HG02973 (cell line): Measurements from ENCODE around the gene KLHL1.

Experiments used
- ATAC-seq: cut with Tn5 transposase; IDR thresholded peaks from one replicate; pipeline ENCODE4 v1.9.1; 2021; ENCODE audit warnings: moderate library complexity; ENCODE audit not compliant: unreplicated experiment

Gene KLHL1

DNA sequence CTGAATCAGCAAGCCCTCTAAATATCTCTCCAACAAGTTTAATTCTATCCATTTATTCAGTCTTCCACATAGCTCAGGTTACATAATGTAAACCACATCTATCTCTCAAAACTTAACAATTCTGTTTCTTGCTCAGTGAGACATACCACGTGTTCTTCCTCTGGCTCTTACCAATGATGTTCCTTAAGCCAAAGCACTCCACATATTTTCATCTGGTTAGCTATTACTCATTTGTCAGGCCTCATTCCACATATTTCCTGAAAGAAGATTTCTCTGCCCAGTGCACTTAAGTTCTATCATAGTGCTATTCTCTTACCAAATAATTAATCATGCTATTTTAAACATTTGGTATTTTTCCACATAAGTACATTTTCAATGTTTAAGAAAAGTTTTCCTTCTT is 403.9 kb downstream of the KLHL1 start:
- no peak for ATAC-seq

DNA sequence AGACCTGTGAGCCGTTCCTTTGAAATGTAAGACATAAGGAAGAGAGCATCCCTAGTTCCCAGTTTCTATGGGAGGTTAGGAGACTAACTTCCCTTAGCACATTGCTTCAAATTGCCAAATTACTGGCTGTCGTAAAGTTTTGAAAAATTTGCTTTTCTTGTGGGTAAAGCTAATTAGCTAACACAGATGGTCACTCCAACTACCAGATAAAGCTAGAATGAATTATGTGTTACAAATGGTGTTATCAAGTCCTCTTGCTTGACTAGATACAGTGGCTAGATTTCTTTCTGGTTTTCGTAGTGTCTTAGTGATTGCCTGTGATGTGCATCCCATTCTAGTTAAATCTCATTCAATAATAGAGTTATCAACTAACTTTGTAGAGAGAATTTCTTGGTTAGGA is 417.3 kb downstream of the KLHL1 start:
- no peak for ATAC-seq

DNA sequence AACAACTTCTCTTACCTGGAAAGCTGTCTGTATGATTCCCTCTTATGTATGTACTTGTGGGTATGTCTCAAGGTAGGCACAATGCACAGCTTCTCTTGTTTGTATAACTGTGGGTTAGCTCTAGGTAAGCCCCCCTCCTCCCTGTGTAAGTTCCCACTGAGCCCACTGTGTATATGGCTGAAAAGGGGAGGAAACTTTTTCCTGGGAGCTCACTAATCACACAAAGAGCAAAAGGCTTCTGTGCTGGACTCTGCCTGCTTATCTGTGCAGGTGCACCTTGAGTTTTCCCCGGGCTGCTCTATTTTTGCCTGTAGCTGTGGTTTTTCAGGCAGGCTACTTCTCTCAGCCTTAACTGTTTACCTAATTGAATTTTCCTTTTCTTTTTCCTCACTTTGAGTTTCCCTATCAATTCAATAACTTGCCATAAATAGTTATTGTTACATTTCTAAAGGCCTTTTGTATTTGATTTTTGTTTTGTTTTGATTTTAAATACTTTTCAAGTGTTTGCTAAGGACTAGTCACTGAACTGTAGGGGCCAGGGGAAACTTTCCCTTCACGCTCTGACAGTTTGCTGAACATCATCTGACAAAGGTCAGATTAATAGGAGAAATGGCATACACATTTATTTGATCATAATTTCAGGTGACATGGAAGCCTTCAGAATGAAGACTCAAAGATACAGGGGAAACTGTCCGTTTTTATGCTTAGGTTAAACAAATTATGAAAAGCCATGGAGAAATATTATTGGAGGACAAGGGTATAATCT is 424.1 kb downstream of the KLHL1 start:
- ATAC-seq = no peak

DNA sequence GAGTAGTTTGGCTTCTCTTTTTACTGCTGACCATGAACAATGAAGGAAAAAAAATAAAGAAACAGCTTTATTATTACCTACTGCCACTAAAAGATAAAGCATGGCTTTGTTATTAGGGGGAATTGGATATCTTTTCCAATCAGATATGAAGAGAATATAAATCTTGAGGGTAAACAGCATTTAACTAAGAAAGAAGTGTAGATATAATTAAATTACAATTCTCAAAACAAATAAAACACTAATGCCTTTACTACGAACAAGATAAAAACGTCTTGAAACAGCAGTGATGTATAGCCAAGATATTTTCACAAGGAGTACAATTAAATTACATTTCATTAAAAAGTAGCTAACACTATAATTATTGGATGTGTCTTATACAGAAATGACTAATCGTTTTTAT is 426.5 kb downstream of the KLHL1 start:
- no peak for ATAC-seq

DNA sequence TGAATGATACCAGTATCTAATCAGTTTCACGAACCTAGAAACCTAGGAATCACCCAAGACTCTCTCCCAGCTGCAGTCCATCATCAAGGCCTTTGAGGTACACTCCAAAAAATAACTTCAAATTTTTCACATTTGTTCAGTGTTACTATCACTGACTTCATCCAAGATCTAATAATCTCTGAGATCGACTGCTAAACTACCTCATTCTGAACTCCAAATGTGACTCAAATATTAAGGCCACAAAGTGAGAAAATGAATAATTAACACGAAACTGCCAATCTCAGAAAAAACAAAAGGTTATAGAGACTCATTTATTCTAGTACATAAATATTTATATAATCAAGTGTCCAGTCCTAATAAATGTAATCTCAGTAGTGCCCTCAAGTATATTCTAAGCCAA is 430.9 kb downstream of the KLHL1 start:
- ATAC-seq = no peak

DNA sequence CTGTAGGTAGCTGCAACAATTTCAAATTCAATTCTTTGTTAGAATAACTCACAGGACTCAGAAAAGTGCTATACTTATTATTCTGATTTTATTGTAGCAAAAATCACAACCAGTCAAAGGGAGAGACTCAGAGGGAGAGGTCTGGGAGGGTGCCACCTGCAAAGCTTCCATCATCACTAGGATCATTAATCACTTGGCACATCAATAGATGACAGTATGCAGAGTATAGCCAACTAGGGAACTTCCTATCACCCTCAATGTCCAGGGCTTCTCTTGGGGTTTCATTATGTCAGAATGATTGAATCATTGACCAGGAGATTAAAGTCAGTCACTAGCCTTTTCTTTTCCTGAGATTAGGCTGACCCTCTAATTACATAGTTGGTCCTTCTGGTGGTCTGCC is 432.0 kb downstream of the KLHL1 start:
- ATAC-seq = no peak

DNA sequence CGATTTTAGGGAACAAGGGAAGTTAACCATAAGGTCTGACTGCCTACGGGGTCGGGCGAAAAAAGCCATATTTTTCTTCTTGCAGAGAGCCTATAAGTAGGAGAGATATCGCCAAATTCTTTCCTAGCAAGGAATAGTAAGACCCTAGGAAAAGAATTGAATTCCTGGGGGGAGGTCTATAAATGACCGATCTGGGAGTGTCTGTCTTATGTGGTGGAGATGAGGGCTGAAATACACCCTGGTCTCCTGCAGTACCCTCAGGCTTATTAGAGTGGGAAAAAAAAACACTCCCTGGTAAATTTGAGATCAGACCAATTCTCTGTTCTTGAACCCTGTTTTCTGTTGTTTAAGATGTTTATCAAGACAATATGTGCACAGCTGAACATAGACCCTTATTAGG is 448.1 kb downstream of the KLHL1 start:
- no peak for ATAC-seq

DNA sequence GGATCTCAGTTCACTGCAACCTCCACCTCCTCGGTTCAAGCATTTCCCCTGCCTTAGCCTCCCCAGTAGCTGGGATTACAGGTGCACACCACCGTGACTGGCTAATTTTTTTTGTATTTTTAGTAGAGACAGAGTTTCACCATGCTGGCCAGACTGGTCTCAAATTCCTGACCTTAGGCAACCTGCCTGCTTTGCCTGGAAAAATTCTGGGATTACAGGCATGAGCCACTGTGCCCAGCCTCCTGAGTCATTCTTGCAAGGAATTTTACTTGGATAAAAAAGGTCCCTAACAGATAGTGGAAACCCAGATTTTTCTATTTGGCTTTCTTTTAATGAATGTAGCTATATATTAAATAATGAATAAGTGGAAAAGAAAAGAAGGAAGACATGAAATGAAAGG is 450.6 kb downstream of the KLHL1 start:
- ATAC-seq = no peak

DNA sequence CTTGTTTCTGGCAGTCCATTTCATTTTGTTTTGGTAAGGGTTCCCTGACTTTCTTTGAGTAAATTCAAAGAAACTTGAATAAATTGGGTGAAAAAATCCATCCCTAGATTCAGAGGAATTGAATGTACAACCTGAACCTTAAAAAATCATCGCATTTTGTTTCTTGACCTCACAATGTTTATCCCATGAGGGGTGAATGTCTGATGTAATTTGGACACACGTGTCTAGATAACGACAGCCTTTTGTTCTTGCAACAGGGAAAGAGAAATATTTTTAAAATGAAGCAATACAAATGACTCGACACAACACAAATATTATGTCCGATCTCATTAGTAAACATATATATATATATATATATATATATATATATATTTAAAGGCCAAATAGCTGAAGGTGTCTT is 453.9 kb downstream of the KLHL1 start:
- ATAC-seq = no peak
